Stimulated activated naive CD8-positive, alpha-beta T cell treated with anti-CD3 and anti-CD28 coated beads, Interleukin-15, amount 100 ng/mL, for 72 hours (primary cell): Measurements from ENCODE around the gene LGALS9.

Experiments
- ATAC-seq: fragments of 150-1000 bp; cut with Tn5 transposase; 2 replicates; pipeline ENCODE4 v1.10.0; 2021; ENCODE audit warnings: mild to moderate bottlenecking, moderate library complexity
- DNase-seq, 2 donors: peaks; one replicate each; pipeline ENCODE4 v3.0.0; 2021 to 2022
- H3K27ac Mint-ChIP-seq, 2 donors: one replicate each; pipeline ENCODE4 v1.8.0; 2022; ENCODE audit warnings: mild to moderate bottlenecking in 2 of 2, mixed read lengths in 2 of 2, moderate library complexity in 2 of 2
- H3K27me3 Mint-ChIP-seq: one replicate; pipeline ENCODE4 v1.8.0; 2022; ENCODE audit warnings: mixed read lengths
- H3K4me1 Mint-ChIP-seq: one replicate; pipeline ENCODE4 v1.8.0; 2022; ENCODE audit warnings: mild to moderate bottlenecking, mixed read lengths
- H3K4me3 Mint-ChIP-seq, 2 donors: one replicate each; pipeline ENCODE4 v1.8.0; 2022; ENCODE audit warnings: mild to moderate bottlenecking in 2 of 2, mixed read lengths in 2 of 2, moderate library complexity in 1 of 2
- H3K9me3 Mint-ChIP-seq, 2 donors: one replicate each; pipeline ENCODE4 v1.8.0; 2022; ENCODE audit warnings: mixed read lengths in 2 of 2

Gene LGALS9

GRCh38 chr17:27630607-27631410 lies at the start of gene LGALS9:
Gene LGALS9, plus strand, starts transcription at chr17:27631188. Its CDS starts 78 bp downstream, at chr17:27631266.
- DNase-seq: peak in 1 of 2 donors; percentile 31
- Mint-ChIP-seq H3K27ac (peak within 1 kb of the TSS; percentile 71 to 95), H3K27me3 (no peaks in the 10 kb centered on the region), H3K9me3 (no peaks in the 10 kb centered on the region), H3K4me1 (peaks cover 58% of the 10 kb centered on the region), H3K4me3 (peak within 1 kb of the TSS; percentile 77 to 82)
- peak; percentile 77 for ATAC-seq

- ATAC-seq (no peak), DNase-seq (no peak)
- Mint-ChIP-seq H3K4me3 (no peak overlapping the region), H3K9me3 (no peaks in the 10 kb centered on the region), H3K4me1 (peaks cover 45% of the 10 kb centered on the region), H3K27ac (no peak overlapping the region), H3K27me3 (no peaks in the 10 kb centered on the region)
Measured at GRCh38 chr17:27582696-27583095, 48.3 kb upstream of the LGALS9 start.

GRCh38 chr17:27585153-27585681 lies 45.8 kb upstream of the LGALS9 start:
- Mint-ChIP-seq H3K4me1 (peaks cover 20% of the 10 kb centered on the region), H3K4me3 (no peak overlapping the region), H3K9me3 (no peaks in the 10 kb centered on the region), H3K27me3 (no peaks in the 10 kb centered on the region), H3K27ac (peak overlapping the region in 1 of 2 donors; percentile 13)
- ATAC-seq (no peak), DNase-seq (no peak)

DNA sequence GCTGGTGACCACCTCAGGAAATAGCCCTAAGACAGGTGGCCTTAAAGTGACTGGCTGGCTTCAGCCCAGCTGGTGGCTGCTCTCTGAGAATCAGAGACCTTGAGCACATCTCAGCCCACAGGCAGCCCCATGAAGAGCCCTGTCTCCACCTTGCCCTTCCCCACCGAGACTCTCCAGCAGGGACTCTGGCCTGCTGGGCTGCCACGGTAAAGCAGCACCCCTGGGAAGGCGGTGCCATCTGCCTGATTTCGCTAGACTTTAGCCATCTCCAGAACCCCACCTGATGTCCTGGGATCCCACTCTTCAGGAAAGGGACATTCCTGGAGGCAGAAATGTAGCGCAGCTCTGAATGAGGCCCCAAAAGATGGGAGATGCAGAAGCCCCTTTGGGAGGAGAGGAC lies 45.2 kb upstream of the LGALS9 start:
- Mint-ChIP-seq H3K9me3 (no peaks in the 10 kb centered on the region), H3K4me3 (no peak overlapping the region), H3K4me1 (peaks cover 14% of the 10 kb centered on the region), H3K27ac (peak overlapping the region in 1 of 2 donors; percentile 71), H3K27me3 (no peaks in the 10 kb centered on the region)
- no peak for DNase-seq
- ATAC-seq: no peak

- Mint-ChIP-seq H3K27me3 (no peaks in the 10 kb centered on the region), H3K27ac (peak overlapping the region in 1 of 2 donors; percentile 71), H3K9me3 (no peaks in the 10 kb centered on the region), H3K4me3 (no peak overlapping the region), H3K4me1 (peaks cover 9% of the 10 kb centered on the region)
- ATAC-seq: no peak
- DNase-seq: no peak
Measured at GRCh38 chr17:27586203-27586721, 44.7 kb upstream of the LGALS9 start.

DNA sequence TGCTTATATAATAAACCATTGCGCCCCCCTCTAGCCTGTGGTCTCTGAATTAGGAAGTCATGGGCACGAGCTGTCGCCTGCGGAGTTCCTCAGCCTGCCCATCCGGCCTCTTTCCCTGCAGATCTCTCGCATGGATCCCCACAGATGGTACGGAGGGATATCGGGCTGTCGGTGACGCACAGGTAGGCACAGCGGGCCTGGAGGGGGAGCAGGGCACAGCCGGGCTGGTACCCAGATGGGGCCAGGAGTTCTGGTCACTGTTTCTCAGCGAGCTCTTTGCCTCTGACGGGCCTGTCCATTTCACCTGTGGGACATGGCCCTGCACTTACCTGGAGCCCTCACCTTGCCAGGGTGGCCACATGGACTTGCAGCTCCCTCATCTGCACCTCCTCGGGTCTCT lies 42.6 kb upstream of the LGALS9 start:
- peak overlapping the region in 1 of 2 donors; percentile 85 for H3K27ac Mint-ChIP-seq
- no peaks in the 10 kb centered on the region for H3K9me3 Mint-ChIP-seq
- no peak overlapping the region for H3K4me3 Mint-ChIP-seq
- no peaks in the 10 kb centered on the region for H3K27me3 Mint-ChIP-seq
- DNase-seq: no peak
- no peak for ATAC-seq
- no peaks in the 10 kb centered on the region for H3K4me1 Mint-ChIP-seq

DNA sequence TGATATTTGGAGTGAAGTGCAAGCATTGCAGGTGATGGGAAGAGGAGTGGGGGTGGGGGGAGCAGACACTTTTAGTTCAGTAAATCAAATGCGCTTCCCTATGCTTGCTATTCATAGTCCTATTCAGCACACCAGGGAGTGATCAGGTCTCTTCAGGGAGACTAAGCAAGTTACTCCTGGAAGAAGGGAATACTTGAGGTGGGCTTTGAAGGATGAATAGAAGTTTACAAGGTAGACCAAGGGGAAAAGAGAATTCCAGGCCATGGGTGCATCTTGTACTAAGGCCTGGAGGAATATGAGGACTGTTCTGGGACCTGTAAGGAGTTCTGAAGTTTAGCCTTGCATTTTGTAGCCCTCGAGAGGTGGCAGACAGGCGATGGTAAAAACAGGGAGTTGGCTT lies 40.1 kb upstream of the LGALS9 start:
- peak overlapping the region in 1 of 2 donors; percentile 47 for H3K27ac Mint-ChIP-seq
- ATAC-seq (no peak), DNase-seq (no peak)
- H3K9me3 Mint-ChIP-seq: no peaks in the 10 kb centered on the region
- H3K4me3 Mint-ChIP-seq: no peak overlapping the region
- H3K4me1 Mint-ChIP-seq: peaks cover 20% of the 10 kb centered on the region
- no peaks in the 10 kb centered on the region for H3K27me3 Mint-ChIP-seq

DNA sequence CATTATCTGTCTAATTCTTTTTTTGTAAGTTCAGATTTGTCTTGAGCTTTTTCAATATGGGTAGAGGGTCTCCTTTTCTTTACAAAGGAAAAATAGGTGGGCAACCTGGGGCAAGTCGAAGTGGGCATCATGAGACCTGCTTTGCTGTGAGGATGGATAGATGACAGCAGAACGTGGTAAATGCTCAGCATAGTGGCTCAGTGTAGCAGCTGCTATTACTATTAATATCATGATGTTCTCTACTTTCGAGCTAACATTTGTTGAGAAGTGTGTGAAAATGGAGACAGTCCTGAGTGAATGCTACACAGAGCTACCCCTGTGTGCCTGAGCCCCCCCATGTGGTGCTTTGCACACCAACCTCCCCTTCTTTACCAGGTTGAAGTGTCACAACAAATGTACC lies 39.0 kb upstream of the LGALS9 start:
- peaks cover 21% of the 10 kb centered on the region for H3K4me1 Mint-ChIP-seq
- DNase-seq (no peak), ATAC-seq (no peak)
- no peak overlapping the region for H3K4me3 Mint-ChIP-seq
- H3K27ac Mint-ChIP-seq: no peak overlapping the region
- no peaks in the 10 kb centered on the region for H3K9me3 Mint-ChIP-seq
- H3K27me3 Mint-ChIP-seq: no peaks in the 10 kb centered on the region

DNA sequence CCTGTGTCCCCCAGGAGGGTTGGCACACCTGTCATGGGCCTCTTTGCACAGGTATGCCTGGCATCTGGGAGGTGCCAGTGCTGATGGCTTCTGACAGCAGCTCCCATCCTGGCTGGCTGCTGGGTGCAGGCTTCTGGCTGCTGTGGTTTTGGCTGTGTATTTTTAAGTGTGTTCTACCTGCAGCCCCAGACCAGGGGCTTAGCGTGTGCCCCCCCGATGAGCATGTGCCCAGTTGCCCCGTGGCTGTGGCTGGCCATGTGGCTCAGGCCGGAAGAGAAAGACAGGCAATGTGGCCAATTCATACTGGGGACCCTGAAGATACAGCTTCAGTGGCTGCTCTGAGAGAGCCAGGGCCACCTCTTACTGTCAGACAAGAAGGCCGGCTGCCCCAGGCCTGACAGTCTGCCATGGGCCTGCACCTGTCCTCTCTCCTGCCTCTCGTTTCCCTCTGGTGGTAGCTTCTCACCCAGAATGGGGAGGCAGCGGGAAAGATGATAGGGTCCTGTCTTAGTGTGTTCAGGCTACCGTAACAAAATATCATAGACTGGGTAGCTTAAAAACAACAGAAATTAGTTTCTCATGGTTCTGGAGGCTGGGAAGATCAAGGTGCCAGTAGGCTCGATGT lies 37.6 kb upstream of the LGALS9 start:
- Mint-ChIP-seq H3K4me1 (peaks cover 21% of the 10 kb centered on the region), H3K4me3 (no peak overlapping the region), H3K27ac (peak overlapping the region in 1 of 2 donors; percentile 34), H3K27me3 (no peaks in the 10 kb centered on the region), H3K9me3 (no peaks in the 10 kb centered on the region)
- DNase-seq (no peak), ATAC-seq (no peak)

DNA sequence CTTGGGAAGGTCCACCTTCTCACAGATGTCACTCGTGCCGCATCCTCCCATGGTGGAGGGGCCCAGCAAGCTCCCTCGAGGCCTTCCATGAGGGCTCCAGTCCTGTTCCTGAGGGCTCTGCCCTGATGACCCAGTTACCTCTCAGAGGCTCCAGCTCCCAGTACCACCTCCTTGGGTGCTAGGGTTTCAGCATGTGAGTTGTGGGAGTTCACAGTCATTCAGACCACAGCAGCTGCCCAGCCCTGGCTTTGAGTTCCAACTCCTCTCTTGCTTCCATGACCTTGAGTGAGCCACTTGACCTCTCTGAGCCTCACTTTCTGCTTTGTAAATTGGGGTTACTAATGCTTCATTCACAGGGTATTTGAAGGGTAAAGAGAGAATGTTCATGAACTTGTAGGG lies 37.1 kb upstream of the LGALS9 start:
- no peaks in the 10 kb centered on the region for H3K9me3 Mint-ChIP-seq
- peak overlapping the region; percentile 7 to 23 for H3K27ac Mint-ChIP-seq
- no peak for DNase-seq
- no peaks in the 10 kb centered on the region for H3K27me3 Mint-ChIP-seq
- no peak for ATAC-seq
- peaks cover 21% of the 10 kb centered on the region for H3K4me1 Mint-ChIP-seq
- no peak overlapping the region for H3K4me3 Mint-ChIP-seq

DNA sequence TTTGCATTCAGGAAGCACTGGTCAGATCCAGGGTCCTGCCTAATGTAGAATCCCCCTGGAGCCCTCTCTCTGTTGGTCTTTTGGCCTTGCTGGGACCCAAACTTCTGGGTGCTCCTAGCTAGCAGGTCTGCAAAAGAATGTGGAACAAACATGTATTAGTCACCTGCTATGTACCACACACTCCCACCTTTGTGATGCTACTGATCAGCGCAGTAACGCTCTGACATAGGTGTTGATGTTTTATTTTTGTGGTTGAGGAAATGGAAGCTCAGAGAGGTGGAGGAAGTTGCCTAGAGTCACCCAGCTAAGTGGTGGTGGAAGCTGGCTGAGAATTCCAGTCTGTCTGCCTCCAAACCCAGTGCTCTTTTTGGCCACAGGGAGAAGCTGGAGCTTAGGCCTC lies 35.8 kb upstream of the LGALS9 start:
- Mint-ChIP-seq H3K9me3 (no peaks in the 10 kb centered on the region), H3K4me3 (peak overlapping the region in 1 of 2 donors; percentile 30), H3K27ac (peak overlapping the region; percentile 76 to 91), H3K4me1 (peaks cover 27% of the 10 kb centered on the region), H3K27me3 (no peaks in the 10 kb centered on the region)
- ATAC-seq (peak; percentile 72), DNase-seq (no peak)

DNA sequence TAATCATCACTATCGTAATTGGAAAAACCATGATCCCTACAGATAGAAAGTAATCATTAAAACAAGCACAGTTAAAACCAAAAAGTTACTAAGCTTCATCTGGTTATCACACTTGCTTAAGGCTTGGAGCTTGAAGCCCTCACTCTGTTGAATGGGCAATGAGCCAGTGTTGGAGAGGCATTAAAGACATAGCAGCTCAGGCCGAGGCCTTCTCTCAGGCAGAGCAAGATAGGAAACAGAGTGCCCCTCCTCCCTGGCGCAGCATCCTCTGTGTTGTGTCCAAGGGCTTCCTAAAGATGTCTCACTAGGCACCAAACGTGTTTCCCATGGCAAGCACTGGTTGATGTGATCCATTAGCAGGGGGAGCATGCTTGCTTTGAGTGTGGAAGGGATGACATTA lies 34.9 kb upstream of the LGALS9 start:
- no peak for DNase-seq
- no peak for ATAC-seq
- Mint-ChIP-seq H3K9me3 (no peaks in the 10 kb centered on the region), H3K4me3 (no peak overlapping the region), H3K27me3 (no peaks in the 10 kb centered on the region), H3K4me1 (peaks cover 33% of the 10 kb centered on the region), H3K27ac (peak overlapping the region in 1 of 2 donors; percentile 77)

DNA sequence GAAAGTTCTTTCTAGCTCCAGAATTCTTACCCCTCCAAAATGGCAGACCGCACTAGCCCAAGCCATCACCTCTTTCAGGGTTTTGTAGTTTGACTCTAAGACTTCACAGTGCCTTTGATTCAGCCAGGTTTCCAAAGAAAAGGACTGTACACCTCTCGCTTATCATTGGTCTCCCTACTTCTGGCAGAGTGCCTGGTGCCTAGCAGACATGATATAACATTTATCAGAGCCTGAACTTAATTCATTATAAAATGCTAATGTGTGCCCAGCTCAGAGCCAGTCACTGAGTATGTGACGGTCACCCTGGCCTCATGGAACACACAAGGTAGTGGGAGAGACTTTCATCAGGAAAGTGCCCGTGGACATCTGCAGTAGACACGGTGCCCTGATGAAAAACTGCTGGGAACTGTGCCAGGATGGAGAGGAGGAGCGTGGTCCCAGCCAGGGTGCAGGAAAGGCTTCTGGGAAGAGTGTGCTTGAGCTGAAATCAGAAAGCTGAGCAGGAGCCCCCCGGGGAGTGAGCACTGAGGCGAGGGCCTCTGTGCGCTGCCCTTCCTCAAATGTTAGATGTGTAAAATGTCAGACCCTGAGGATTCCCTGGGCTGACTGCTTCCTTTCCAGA lies 34.3 kb upstream of the LGALS9 start:
- DNase-seq (no peak), ATAC-seq (no peak)
- Mint-ChIP-seq H3K27me3 (no peaks in the 10 kb centered on the region), H3K27ac (peak overlapping the region; percentile 4 to 49), H3K9me3 (no peaks in the 10 kb centered on the region), H3K4me1 (peaks cover 38% of the 10 kb centered on the region), H3K4me3 (no peak overlapping the region)

GRCh38 chr17:27597188-27597580 lies 33.8 kb upstream of the LGALS9 start:
- peak overlapping the region in 1 of 2 donors; percentile 72 for H3K27ac Mint-ChIP-seq
- ATAC-seq (no peak), DNase-seq (no peak)
- H3K27me3 Mint-ChIP-seq: no peaks in the 10 kb centered on the region
- H3K4me1 Mint-ChIP-seq: peaks cover 38% of the 10 kb centered on the region
- no peak overlapping the region for H3K4me3 Mint-ChIP-seq
- no peaks in the 10 kb centered on the region for H3K9me3 Mint-ChIP-seq

DNA sequence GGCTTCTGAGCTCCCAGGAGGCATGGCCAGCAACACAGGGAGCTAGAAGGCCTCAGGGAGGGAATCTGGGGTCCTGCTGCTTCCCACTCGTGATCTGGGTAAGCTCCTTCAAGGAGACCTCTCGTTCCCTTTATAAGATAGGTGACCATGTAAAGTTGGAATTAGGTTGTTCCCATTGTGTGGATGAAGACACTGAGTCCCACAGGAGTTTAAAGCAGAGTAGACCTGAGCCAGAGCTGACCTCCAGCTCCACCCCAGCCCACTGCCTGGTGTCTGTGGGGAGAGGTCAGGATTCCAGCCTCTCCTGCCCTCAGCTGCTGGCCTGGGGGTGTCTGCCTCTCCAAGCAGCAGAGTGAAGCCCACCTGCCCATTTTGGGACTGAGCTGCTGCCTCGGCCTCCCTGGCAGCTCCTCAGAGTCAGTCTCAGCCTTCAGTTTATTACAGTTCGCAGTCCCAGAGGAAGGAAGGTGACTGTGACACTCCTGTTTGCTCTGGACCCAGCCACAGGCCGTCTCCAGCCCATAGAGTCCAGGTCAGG lies 33.1 kb upstream of the LGALS9 start:
- no peak overlapping the region for H3K4me3 Mint-ChIP-seq
- H3K9me3 Mint-ChIP-seq: no peaks in the 10 kb centered on the region
- peaks cover 43% of the 10 kb centered on the region for H3K4me1 Mint-ChIP-seq
- no peaks in the 10 kb centered on the region for H3K27me3 Mint-ChIP-seq
- no peak for ATAC-seq
- DNase-seq: no peak
- H3K27ac Mint-ChIP-seq: peak overlapping the region in 1 of 2 donors; percentile 72
